ENCODE data around the gene ARHGAP6. TPM values are rescaled to one million over a fixed set of nuclear protein-coding genes. Genes with fewer than 3 reads are reported as not detected.
A peak's percentile ranks its signal among the peaks of the same experiment; 100 is the strongest.

The ARHGAP6 gene
- total RNA-seq, 6 experiments from 2014 or later = 0.51 to 1.0 (median 0.69) TPM

DNA sequence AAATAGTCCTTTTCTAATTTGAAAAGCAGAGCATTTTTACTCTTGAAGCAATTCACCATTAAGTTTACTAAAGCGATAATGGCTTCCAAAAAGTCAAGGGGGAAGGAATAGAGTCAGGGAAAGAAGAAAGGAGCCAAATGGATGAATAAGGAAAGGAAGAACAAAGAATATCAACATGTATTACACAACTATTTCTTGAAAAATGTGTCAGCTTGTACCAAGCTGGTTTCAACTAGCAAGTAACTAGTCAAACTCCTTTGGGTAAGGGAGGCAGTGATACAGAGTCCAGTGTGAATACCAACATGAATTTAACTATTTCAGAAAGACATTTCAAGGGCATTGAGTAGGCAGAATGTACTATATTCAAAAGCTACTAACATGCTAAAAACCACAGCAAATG, 112.1 kb downstream of the ARHGAP6 start:
- no peak overlapping the region for H3K27ac Mint-ChIP-seq
- H3K4me3 Mint-ChIP-seq = no peak overlapping the region
- H3K4me1 Mint-ChIP-seq (ENCODE audit: low read depth) = peaks cover 50% of the 10 kb centered on the region
- DNase-seq = no peak
- H3K27me3 Mint-ChIP-seq (ENCODE audit: insufficient read depth) = no peaks in the 10 kb centered on the region
- no peaks in the 10 kb centered on the region for H3K9me3 Mint-ChIP-seq
- H3K36me3 Mint-ChIP-seq (ENCODE audit: low read depth) = no peaks in the 10 kb centered on the region
- TF ChIP-seq, protein P1, sequence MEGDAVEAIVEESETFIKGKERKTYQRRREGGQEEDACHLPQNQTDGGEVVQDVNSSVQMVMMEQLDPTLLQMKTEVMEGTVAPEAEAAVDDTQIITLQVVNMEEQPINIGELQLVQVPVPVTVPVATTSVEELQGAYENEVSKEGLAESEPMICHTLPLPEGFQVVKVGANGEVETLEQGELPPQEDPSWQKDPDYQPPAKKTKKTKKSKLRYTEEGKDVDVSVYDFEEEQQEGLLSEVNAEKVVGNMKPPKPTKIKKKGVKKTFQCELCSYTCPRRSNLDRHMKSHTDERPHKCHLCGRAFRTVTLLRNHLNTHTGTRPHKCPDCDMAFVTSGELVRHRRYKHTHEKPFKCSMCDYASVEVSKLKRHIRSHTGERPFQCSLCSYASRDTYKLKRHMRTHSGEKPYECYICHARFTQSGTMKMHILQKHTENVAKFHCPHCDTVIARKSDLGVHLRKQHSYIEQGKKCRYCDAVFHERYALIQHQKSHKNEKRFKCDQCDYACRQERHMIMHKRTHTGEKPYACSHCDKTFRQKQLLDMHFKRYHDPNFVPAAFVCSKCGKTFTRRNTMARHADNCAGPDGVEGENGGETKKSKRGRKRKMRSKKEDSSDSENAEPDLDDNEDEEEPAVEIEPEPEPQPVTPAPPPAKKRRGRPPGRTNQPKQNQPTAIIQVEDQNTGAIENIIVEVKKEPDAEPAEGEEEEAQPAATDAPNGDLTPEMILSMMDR (IDR thresholded peaks at IDR 0.05) = no peak

DNA sequence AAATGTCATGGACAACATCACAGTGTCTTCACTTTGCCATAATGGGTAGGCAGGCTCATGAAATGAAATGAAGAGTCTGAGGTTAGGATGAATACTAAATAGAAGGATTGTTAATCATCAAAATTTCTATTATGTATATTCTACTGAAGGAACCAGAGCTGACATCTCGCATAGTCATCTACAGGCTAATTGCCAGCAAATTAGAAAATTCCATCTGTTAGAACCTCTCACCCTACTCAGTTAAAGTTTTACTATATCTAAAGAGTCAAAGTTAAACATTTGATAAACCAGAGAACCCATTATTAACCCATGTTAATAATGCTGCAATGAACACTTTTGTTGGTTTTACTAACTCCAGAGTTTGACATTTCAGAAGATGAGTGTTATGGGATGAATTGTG, 114.6 kb downstream of the ARHGAP6 start:
- Mint-ChIP-seq H3K27me3 (ENCODE audit: insufficient read depth) (no peaks in the 10 kb centered on the region), H3K4me3 (no peak overlapping the region), H3K27ac (no peak overlapping the region), H3K36me3 (ENCODE audit: low read depth) (no peaks in the 10 kb centered on the region), H3K4me1 (ENCODE audit: low read depth) (peaks cover 27% of the 10 kb centered on the region), H3K9me3 (no peaks in the 10 kb centered on the region)
- DNase-seq = no peak
- TF ChIP-seq, protein P1 (IDR thresholded peaks at IDR 0.05) = no peak

DNA sequence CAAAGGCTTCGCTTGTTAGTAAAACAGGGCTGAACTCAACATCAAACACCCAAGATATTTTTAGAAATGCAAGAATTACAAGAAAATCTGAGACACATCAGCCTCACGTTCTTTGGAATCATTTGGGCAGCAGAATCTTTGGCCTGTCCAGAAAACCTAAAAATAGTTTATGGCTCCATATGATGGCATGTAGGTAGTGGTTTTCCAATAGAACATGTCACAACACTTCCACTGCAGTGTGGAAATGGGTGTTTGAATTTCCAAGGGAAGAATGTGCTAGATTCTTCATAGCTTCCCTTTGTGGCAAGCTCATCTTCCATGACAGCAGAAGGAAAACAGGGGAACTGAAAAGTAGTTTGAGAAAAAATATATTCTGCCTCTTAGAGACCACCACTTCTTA, 118.8 kb downstream of the ARHGAP6 start:
- no peaks in the 10 kb centered on the region for H3K27me3 Mint-ChIP-seq (ENCODE audit: insufficient read depth)
- no peaks in the 10 kb centered on the region for H3K9me3 Mint-ChIP-seq
- H3K27ac Mint-ChIP-seq = no peak overlapping the region
- no peaks in the 10 kb centered on the region for H3K36me3 Mint-ChIP-seq (ENCODE audit: low read depth)
- no peak for DNase-seq
- peaks cover 16% of the 10 kb centered on the region for H3K4me1 Mint-ChIP-seq (ENCODE audit: low read depth)
- TF ChIP-seq, protein P1 (IDR thresholded peaks at IDR 0.05) = no peak
- no peak overlapping the region for H3K4me3 Mint-ChIP-seq

DNA sequence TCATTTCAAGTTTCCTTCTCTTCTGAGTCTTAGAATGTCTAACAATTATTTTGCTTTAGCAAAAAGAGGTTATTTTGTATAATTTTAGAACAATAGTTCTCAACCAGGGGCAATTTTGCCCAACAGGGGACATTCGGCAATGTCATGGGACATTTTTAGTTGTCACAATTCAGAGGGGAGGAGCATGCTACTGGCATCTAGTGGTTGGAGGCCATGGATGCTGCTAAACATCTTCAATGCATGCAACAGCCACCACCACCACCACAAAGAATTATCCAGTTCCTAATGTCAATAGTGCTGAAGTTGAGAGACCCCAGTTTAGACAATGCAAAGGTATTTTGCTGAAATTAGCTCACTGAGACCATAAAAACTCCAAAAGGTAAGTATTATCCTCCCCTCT, 122.5 kb downstream of the ARHGAP6 start:
- Mint-ChIP-seq H3K27me3 (ENCODE audit: insufficient read depth) (peaks cover 3% of the 10 kb centered on the region; the same call in 1 of the 2 replicates), H3K27ac (no peak overlapping the region), H3K4me3 (no peak overlapping the region), H3K36me3 (ENCODE audit: low read depth) (no peaks in the 10 kb centered on the region), H3K4me1 (ENCODE audit: low read depth) (no peaks in the 10 kb centered on the region), H3K9me3 (no peaks in the 10 kb centered on the region)
- TF ChIP-seq, protein P1 (IDR thresholded peaks at IDR 0.05) = 0 out of 2 replicates have a peak, but pooled peaks have one; percentile 7
- DNase-seq = no peak

DNA sequence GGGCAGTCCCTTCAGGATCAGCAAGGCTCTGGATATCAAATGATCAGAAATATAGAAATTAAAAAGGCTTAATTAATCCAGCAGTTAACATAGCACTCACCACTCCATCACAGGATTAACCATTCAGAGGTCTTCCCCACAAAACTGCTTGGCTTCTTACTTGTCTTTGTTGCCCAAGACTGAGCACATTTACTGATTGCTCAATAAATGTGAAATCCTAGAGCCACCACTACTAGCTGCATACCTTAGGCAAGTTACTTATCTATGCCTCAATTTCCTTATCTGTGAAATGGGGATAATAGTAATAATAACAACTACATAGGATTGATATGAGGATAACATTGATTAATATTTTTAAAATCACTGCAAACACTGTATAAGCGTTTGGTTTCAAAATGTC, 124.2 kb downstream of the ARHGAP6 start:
- no peak for DNase-seq
- no peaks in the 10 kb centered on the region for H3K4me1 Mint-ChIP-seq (ENCODE audit: low read depth)
- no peak overlapping the region for H3K4me3 Mint-ChIP-seq
- no peaks in the 10 kb centered on the region for H3K9me3 Mint-ChIP-seq
- peaks cover 3% of the 10 kb centered on the region; the same call in 1 of the 2 replicates for H3K27me3 Mint-ChIP-seq (ENCODE audit: insufficient read depth)
- H3K36me3 Mint-ChIP-seq (ENCODE audit: low read depth) = no peaks in the 10 kb centered on the region
- H3K27ac Mint-ChIP-seq = no peak overlapping the region
- TF ChIP-seq, protein P1 (IDR thresholded peaks at IDR 0.05) = no peak

Data from HFFc6 (cell line).